ENCODE measurements around the gene AGAP1. TPM values are rescaled to one million over a fixed set of nuclear protein-coding genes. Genes with fewer than 3 reads are reported as not detected.
"Not testable (repeated sequence)": the region's sequence is repeated elsewhere in the genome, so short reads cannot be mapped to it uniquely, and the experiment has no call there.

AGAP1 gene
- total RNA-seq, 1 donor from 2014 or later, result 20.4 TPM

- Histone ChIP-seq H3K4me1 (peaks cover 33% of the 10 kb centered on the region), H3K9me3 (ENCODE audit: low read depth) (no peaks in the 10 kb centered on the region), H3F3A (ENCODE audit: low read depth) (peaks cover 32% of the 10 kb centered on the region), H3K36me3 (no peaks in the 10 kb centered on the region), H3K79me2 (ENCODE audit: low read depth) (no peaks in the 10 kb centered on the region), H4K20me1 (ENCODE audit: low read depth) (peaks cover 16% of the 10 kb centered on the region), H3K4me2 (no peak overlapping the region), H3K9ac (no peak overlapping the region), H2AFZ (replicated peaks) (no peak overlapping the region), H3K27me3 (no peaks in the 10 kb centered on the region), H3K4me3 (no peak overlapping the region), H3K27ac (no peak overlapping the region)
- TF ChIP-seq EZH2 (IDR thresholded peaks at IDR 0.05), result no peak
- TF ChIP-seq EZH2phosphoT487 (IDR thresholded peaks at IDR 0.05), result no peak
- no peak for TF ChIP-seq CTCF (IDR thresholded peaks at IDR 0.05)
- Mint-ChIP-seq H3K27ac (peak overlapping the region; percentile 34), H3K4me3 (no peak overlapping the region), H3K9me3 (peaks cover 2% of the 10 kb centered on the region), H3K36me3 (peaks cover 11% of the 10 kb centered on the region), H3K27me3 (ENCODE audit: insufficient read depth, low read depth) (peaks cover 10% of the 10 kb centered on the region), H3K4me1 (peaks cover 65% of the 10 kb centered on the region)
- no peak for DNase-seq (ENCODE audit: low spot score)
Observed at GRCh38 chr2:236090027-236090382, 596.2 kb downstream of the AGAP1 start.

GRCh38 chr2:236090826-236091225 is 597.0 kb downstream of the AGAP1 start:
- not testable (repeated sequence) for H2AFZ ChIP-seq (replicated peaks); H3K9me3 ChIP-seq (ENCODE audit: low read depth); H3K27ac ChIP-seq; H3K9me3 Mint-ChIP-seq; DNase-seq (ENCODE audit: low spot score); H3K79me2 ChIP-seq (ENCODE audit: low read depth); H3K4me3 Mint-ChIP-seq; H3K36me3 ChIP-seq; H3K27me3 ChIP-seq; H3K4me2 ChIP-seq; H3K4me3 ChIP-seq; H3K27me3 Mint-ChIP-seq (ENCODE audit: insufficient read depth, low read depth); H3K9ac ChIP-seq
- Histone ChIP-seq H3K4me1 (peaks cover 25% of the 10 kb centered on the region), H4K20me1 (ENCODE audit: low read depth) (peaks cover 11% of the 10 kb centered on the region), H3F3A (ENCODE audit: low read depth) (peaks cover 24% of the 10 kb centered on the region)
- Mint-ChIP-seq H3K4me1 (peaks cover 57% of the 10 kb centered on the region), H3K36me3 (peaks cover 12% of the 10 kb centered on the region), H3K27ac (peak overlapping the region; percentile 29)

GRCh38 chr2:236092714-236093113 is 598.9 kb downstream of the AGAP1 start:
- H3K4me1 Mint-ChIP-seq, result peaks cover 38% of the 10 kb centered on the region
- no peak for DNase-seq (ENCODE audit: low spot score)
- Histone ChIP-seq H3F3A (ENCODE audit: low read depth) (peaks cover 5% of the 10 kb centered on the region), H3K9ac (no peak overlapping the region), H3K4me3 (no peak overlapping the region), H2AFZ (replicated peaks) (no peak overlapping the region), H3K79me2 (ENCODE audit: low read depth) (no peaks in the 10 kb centered on the region), H3K36me3 (no peaks in the 10 kb centered on the region), H3K4me1 (peaks cover 6% of the 10 kb centered on the region), H3K4me2 (no peak overlapping the region), H3K27me3 (no peaks in the 10 kb centered on the region), H3K27ac (no peak overlapping the region), H3K9me3 (ENCODE audit: low read depth) (no peaks in the 10 kb centered on the region), H4K20me1 (ENCODE audit: low read depth) (no peaks in the 10 kb centered on the region)
- H3K27me3 Mint-ChIP-seq (ENCODE audit: insufficient read depth, low read depth), result peaks cover under 1% of the 10 kb centered on the region
- peaks cover 14% of the 10 kb centered on the region for H3K36me3 Mint-ChIP-seq
- H3K4me3 Mint-ChIP-seq, result no peak overlapping the region
- peaks cover 2% of the 10 kb centered on the region for H3K9me3 Mint-ChIP-seq
- no peak for TF ChIP-seq EZH2phosphoT487 (IDR thresholded peaks at IDR 0.05)
- TF ChIP-seq EZH2 (IDR thresholded peaks at IDR 0.05), result no peak
- peak; percentile 23 for TF ChIP-seq CTCF (IDR thresholded peaks at IDR 0.05)
- no peak overlapping the region for H3K27ac Mint-ChIP-seq

GRCh38 chr2:236093134-236093533 is 599.3 kb downstream of the AGAP1 start:
- H3K4me2 ChIP-seq, result no peak overlapping the region
- no peak overlapping the region for H3K27ac Mint-ChIP-seq
- no peak for DNase-seq (ENCODE audit: low spot score)
- H3K36me3 ChIP-seq, result no peaks in the 10 kb centered on the region
- TF ChIP-seq EZH2phosphoT487 (IDR thresholded peaks at IDR 0.05) (no peak), EZH2 (IDR thresholded peaks at IDR 0.05) (no peak), CTCF (IDR thresholded peaks at IDR 0.05) (no peak)
- H3K4me1 Mint-ChIP-seq, result peaks cover 34% of the 10 kb centered on the region
- H3K9me3 ChIP-seq (ENCODE audit: low read depth), result no peaks in the 10 kb centered on the region
- H3F3A ChIP-seq (ENCODE audit: low read depth), result peaks cover under 1% of the 10 kb centered on the region
- H3K9me3 Mint-ChIP-seq, result peaks cover 2% of the 10 kb centered on the region
- no peaks in the 10 kb centered on the region for H3K27me3 Mint-ChIP-seq (ENCODE audit: insufficient read depth, low read depth)
- H3K27me3 ChIP-seq, result no peaks in the 10 kb centered on the region
- peaks cover 14% of the 10 kb centered on the region for H3K36me3 Mint-ChIP-seq
- peaks cover 6% of the 10 kb centered on the region for H3K4me1 ChIP-seq
- H2AFZ ChIP-seq (replicated peaks), result no peak overlapping the region
- no peaks in the 10 kb centered on the region for H4K20me1 ChIP-seq (ENCODE audit: low read depth)
- H3K4me3 Mint-ChIP-seq, result no peak overlapping the region
- H3K4me3 ChIP-seq, result no peak overlapping the region
- no peak overlapping the region for H3K9ac ChIP-seq
- H3K79me2 ChIP-seq (ENCODE audit: low read depth), result no peaks in the 10 kb centered on the region
- H3K27ac ChIP-seq, result no peak overlapping the region

All from neural progenitor cell (in vitro differentiated cells).